GM21529 (cell line): ENCODE measurements around the gene PALMD.

Source experiments
- ATAC-seq: cut with Tn5 transposase; IDR thresholded peaks from one replicate; pipeline ENCODE4 v1.9.1; 2021; ENCODE audit not compliant: unreplicated experiment

The PALMD gene

GRCh38 chr1:99738858-99739465, 93.0 kb downstream of the PALMD start:
- ATAC-seq = no peak

GRCh38 chr1:99740141-99740540, 94.2 kb downstream of the PALMD start:
- no peak for ATAC-seq
